IPS-11a (cell line): ENCODE results near the gene ABLIM1.

Experiments used
- H3K4me3 ChIP-seq: one replicate; pipeline ENCODE4 v1.5.1; 2013; ENCODE audit warnings: low read depth, low read length, control low read depth

Gene ABLIM1

GRCh38 chr10:114471906-114472876, 185.9 kb downstream of the ABLIM1 start:
- no peak overlapping the region for H3K4me3 ChIP-seq

- H3K4me3 ChIP-seq: no peak overlapping the region
These were observed 186.8 kb downstream of the ABLIM1 start for GRCh38 chr10:114470956-114471905.

- H3K4me3 ChIP-seq: no peak overlapping the region
These were observed 187.7 kb downstream of the ABLIM1 start for GRCh38 chr10:114470361-114470760.

- no peak overlapping the region for H3K4me3 ChIP-seq
These were observed 199.1 kb downstream of the ABLIM1 start for GRCh38 chr10:114458955-114459354.

- H3K4me3 ChIP-seq: no peak overlapping the region
These were observed 199.7 kb downstream of the ABLIM1 start for GRCh38 chr10:114458216-114458920.

GRCh38 chr10:114453576-114453975, 204.5 kb downstream of the ABLIM1 start:
- H3K4me3 ChIP-seq: no peak overlapping the region

GRCh38 chr10:114448897-114449296, 209.2 kb downstream of the ABLIM1 start:
- H3K4me3 ChIP-seq: no peak overlapping the region

- H3K4me3 ChIP-seq: no peak overlapping the region
These were observed 212.7 kb downstream of the ABLIM1 start for GRCh38 chr10:114445332-114445731.

GRCh38 chr10:114444819-114445218, 213.3 kb downstream of the ABLIM1 start:
- no peak overlapping the region for H3K4me3 ChIP-seq

- H3K4me3 ChIP-seq: no peak overlapping the region
These were observed 215.9 kb downstream of the ABLIM1 start for GRCh38 chr10:114442091-114442630.

- no peak overlapping the region for H3K4me3 ChIP-seq
These were observed 217.0 kb downstream of the ABLIM1 start for GRCh38 chr10:114441107-114441506.

GRCh38 chr10:114437473-114438292, 220.4 kb downstream of the ABLIM1 start:
- H3K4me3 ChIP-seq: no peak overlapping the region

GRCh38 chr10:114436941-114437340, 221.1 kb downstream of the ABLIM1 start:
- H3K4me3 ChIP-seq: no peak overlapping the region

- H3K4me3 ChIP-seq: no peak overlapping the region
These were observed 225.4 kb downstream of the ABLIM1 start for GRCh38 chr10:114432566-114433093.

- H3K4me3 ChIP-seq: no peak overlapping the region
These were observed 226.5 kb downstream of the ABLIM1 start for GRCh38 chr10:114431414-114432135.

GRCh38 chr10:114430688-114431413, 227.2 kb downstream of the ABLIM1 start:
- H3K4me3 ChIP-seq: no peak overlapping the region

- no peak overlapping the region for H3K4me3 ChIP-seq
These were observed 228.3 kb downstream of the ABLIM1 start for GRCh38 chr10:114429581-114430335.
